OCI-LY1 (cell line): Measurements from ENCODE around the gene HDAC9.

Experiments used
- CTCF ChIP-seq: fragments of 200-600 bp; sonication (generic), shearing (Covaris generic); IDR thresholded peaks from 2 replicates; pipeline ENCODE4 v1.5.1; 2017; ENCODE audit warnings: mild to moderate bottlenecking, antibody characterized with exemption, low read length, moderate library complexity, mixed read lengths
- EZH2 ChIP-seq: fragments of 200-600 bp; sonication (generic), shearing (Covaris generic); IDR thresholded peaks from 2 replicates; pipeline ENCODE4 v1.8.0; 2017; ENCODE audit warnings: borderline replicate concordance, mixed run types, mild to moderate bottlenecking, antibody characterized with exemption, low read length, moderate library complexity, mixed read lengths

- TF ChIP-seq CTCF (no peak), EZH2 (no peak)
Observed at GRCh38 chr7:18515067-18515466, 19.5 kb downstream of the HDAC9 start.
